HG03097 (cell line): Measurements from ENCODE around the gene MMP2.

Experiments
- ATAC-seq: cut with Tn5 transposase; IDR thresholded peaks from one replicate; pipeline ENCODE4 v1.9.1; 2021; ENCODE audit not compliant: unreplicated experiment, low FRiP score

The MMP2 gene

GRCh38 chr16:55468352-55468990 lies 10.5 kb upstream of the MMP2 start:
- ATAC-seq: no peak

- no peak for ATAC-seq
Measured at GRCh38 chr16:55469821-55470532, 9.0 kb upstream of the MMP2 start.

- ATAC-seq: no peak
Measured at GRCh38 chr16:55470533-55471371, 8.2 kb upstream of the MMP2 start.

- ATAC-seq: no peak
Measured at GRCh38 chr16:55471448-55472097, 7.4 kb upstream of the MMP2 start.

GRCh38 chr16:55473587-55473986 lies 5.4 kb upstream of the MMP2 start:
- no peak for ATAC-seq

- no peak for ATAC-seq
Measured at GRCh38 chr16:55474821-55475220, 4.2 kb upstream of the MMP2 start.

GRCh38 chr16:55475919-55476318 lies 3.1 kb upstream of the MMP2 start:
- no peak for ATAC-seq

- no peak for ATAC-seq
Measured at GRCh38 chr16:55476625-55477533, 2.1 kb upstream of the MMP2 start.

- ATAC-seq: no peak
Measured at GRCh38 chr16:55477736-55478135, 1.3 kb upstream of the MMP2 start.

GRCh38 chr16:55479430-55480140 lies 587 bp downstream of the MMP2 start:
- ATAC-seq: no peak

- ATAC-seq: no peak
Measured at GRCh38 chr16:55480228-55480655, 1.2 kb downstream of the MMP2 start.

- ATAC-seq: no peak
Measured at GRCh38 chr16:55481023-55481422, 2.0 kb downstream of the MMP2 start.

- ATAC-seq: no peak
Measured at GRCh38 chr16:55482056-55482455, 3.1 kb downstream of the MMP2 start.

GRCh38 chr16:55487048-55487803 lies 8.2 kb downstream of the MMP2 start:
- no peak for ATAC-seq

GRCh38 chr16:55488306-55488705 lies 9.3 kb downstream of the MMP2 start:
- ATAC-seq: no peak

- ATAC-seq: no peak
Measured at GRCh38 chr16:55489119-55489955, 10.3 kb downstream of the MMP2 start.

GRCh38 chr16:55489956-55490265 lies 10.9 kb downstream of the MMP2 start:
- no peak for ATAC-seq

GRCh38 chr16:55490301-55490700 lies 11.3 kb downstream of the MMP2 start:
- ATAC-seq: no peak
